HG02763 (cell line): ENCODE results near the gene PCDHGA9.
A peak's percentile ranks its signal among the peaks of the same experiment; 100 is the strongest.
"Not testable (repeated sequence)": the region's sequence is repeated elsewhere in the genome, so short reads cannot be mapped to it uniquely, and the experiment has no call there.

Experiments
- ATAC-seq: cut with Tn5 transposase; IDR thresholded peaks from one replicate; pipeline ENCODE4 v1.9.1; 2021; ENCODE audit warnings: mild to moderate bottlenecking, moderate library complexity; ENCODE audit not compliant: unreplicated experiment

PCDHGA9 gene

GRCh38 chr5:141413540-141414069, 11.0 kb downstream of the PCDHGA9 start:
- ATAC-seq = no peak

- ATAC-seq = not testable (repeated sequence)
These were observed 12.1 kb downstream of the PCDHGA9 start for GRCh38 chr5:141414548-141415274.

GRCh38 chr5:141415275-141415618, 12.7 kb downstream of the PCDHGA9 start:
- not testable (repeated sequence) for ATAC-seq

- peak; percentile 63 for ATAC-seq
These were observed 15.1 kb downstream of the PCDHGA9 start, which contains the start of gene PCDHGB7 for GRCh38 chr5:141417494-141418172. Gene PCDHGB7 (plus strand): TSS chr5:141417677. CDS start chr5:141417860, 183 bp downstream.

- ATAC-seq = no peak
These were observed 16.7 kb downstream of the PCDHGA9 start for GRCh38 chr5:141419074-141419880.

GRCh38 chr5:141420855-141421488, 18.4 kb downstream of the PCDHGA9 start, which contains the start of gene PCDHGA11:
Gene PCDHGA11 (plus strand): TSS chr5:141421051. CDS start chr5:141421228, 177 bp downstream.
- ATAC-seq = no peak

- ATAC-seq = no peak
These were observed 18.9 kb downstream of the PCDHGA9 start for GRCh38 chr5:141421489-141421855.

GRCh38 chr5:141422742-141423291, 20.2 kb downstream of the PCDHGA9 start:
- no peak for ATAC-seq

GRCh38 chr5:141427783-141428426, 25.3 kb downstream of the PCDHGA9 start:
- no peak for ATAC-seq

- peak; percentile 89 for ATAC-seq
These were observed 27.9 kb downstream of the PCDHGA9 start, which contains the start of gene PCDHGA12 for GRCh38 chr5:141430332-141431113. Gene PCDHGA12 (plus strand): TSS chr5:141430507. CDS start chr5:141430760, 253 bp downstream.

- ATAC-seq = peak; percentile 40
These were observed 28.7 kb downstream of the PCDHGA9 start for GRCh38 chr5:141431286-141431685.

- not testable (repeated sequence) for ATAC-seq
These were observed 29.7 kb downstream of the PCDHGA9 start for GRCh38 chr5:141432308-141432707.

GRCh38 chr5:141432726-141433125, 30.1 kb downstream of the PCDHGA9 start:
- ATAC-seq = not testable (repeated sequence)

- no peak for ATAC-seq
These were observed 31.4 kb downstream of the PCDHGA9 start for GRCh38 chr5:141434006-141434405.

- ATAC-seq = no peak
These were observed 34.6 kb downstream of the PCDHGA9 start for GRCh38 chr5:141437221-141437620.

GRCh38 chr5:141439411-141440141, 37.0 kb downstream of the PCDHGA9 start:
- no peak for ATAC-seq

- ATAC-seq = no peak
These were observed 37.8 kb downstream of the PCDHGA9 start for GRCh38 chr5:141440341-141440740.

GRCh38 chr5:141441571-141442170, 39.1 kb downstream of the PCDHGA9 start:
- no peak for ATAC-seq
